Bronchial epithelial cell (primary cell): Measurements from ENCODE around the gene TRIP12. TPM values are rescaled to one million over a fixed set of nuclear protein-coding genes. Genes with fewer than 3 reads are reported as not detected.
A peak's percentile ranks its signal among the peaks of the same experiment; 100 is the strongest.
"Not testable (repeated sequence)": the region's sequence is repeated elsewhere in the genome, so short reads cannot be mapped to it uniquely, and the experiment has no call there.

Experiments used
- DNase-seq: peaks from one replicate; pipeline ENCODE4 v3.0.0-alpha.2; 2010; ENCODE audit warnings: low read depth
- FAIRE-seq: peaks from 2 replicates; lab custom pipeline; 2011; peaks lifted over from hg19 to GRCh38; lab: Jason Lieb, UNC
- H3K27me3 ChIP-seq: 2 replicates; pipeline ENCODE4 v1.5.1; 2011; ENCODE audit warnings: low read length; ENCODE audit not compliant: control insufficient read depth, insufficient read depth
- H3K36me3 ChIP-seq: 2 replicates; pipeline ENCODE4 v1.5.1; 2011; ENCODE audit warnings: low read length; ENCODE audit not compliant: control insufficient read depth, insufficient read depth
- H3K4me3 ChIP-seq: 2 replicates; pipeline ENCODE4 v1.5.1; 2011; ENCODE audit warnings: mild to moderate bottlenecking, low read depth, low read length, control low read depth
- total RNA-seq: library from RNA; depleted of rRNA; stranded (reverse); fragments of >200 nt; gene quantifications from 2 replicates; pipeline ENCODE4 v1.2.1, GENCODE V29; 2014
- TF ChIP-seq, protein P1 (sequence below): IDR thresholded peaks from 2 replicates; pipeline ENCODE4 v1.5.1; 2011; ENCODE audit warnings: mild to moderate bottlenecking, moderate library complexity, low read length, control low read depth, inconsistent platforms; ENCODE audit not compliant: insufficient read depth, severe bottlenecking

The TRIP12 gene
- 170 and 326 TPM in 2 replicates for total RNA-seq

DNA sequence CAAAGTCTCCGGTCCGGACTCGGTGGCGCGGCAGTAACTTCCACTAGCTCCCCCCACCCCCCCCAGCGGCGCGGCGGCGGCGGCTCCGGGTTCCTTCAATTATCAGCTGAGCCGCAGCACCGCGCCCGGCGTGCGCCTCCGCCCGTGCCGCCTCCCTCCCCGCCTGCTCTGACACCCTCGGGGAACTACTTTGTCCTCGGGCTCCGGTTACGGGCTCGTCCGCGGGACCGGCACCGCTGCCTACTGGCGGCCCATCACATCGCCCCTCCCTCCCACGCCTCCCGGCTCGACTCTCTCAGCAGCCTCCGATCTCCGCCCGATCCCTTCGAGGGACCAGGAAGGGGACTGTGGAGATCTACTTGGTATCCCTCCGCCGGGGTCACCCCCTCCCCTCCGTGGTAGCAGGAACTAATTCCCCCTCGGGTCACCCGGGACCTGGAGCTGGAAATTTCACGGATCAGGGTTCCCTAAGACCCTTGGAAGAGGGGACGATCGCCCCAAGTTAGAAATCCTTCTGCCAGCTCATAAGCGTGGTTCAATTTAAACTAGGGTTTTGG lies at the start of gene TRIP12:
Gene TRIP12 (minus strand): TSS at position 118 of the 557 bp plus-strand sequence. CDS start 41,930 bp downstream, outside the sequence.
- FAIRE-seq (no peak), DNase-seq (peak; percentile 80)
- Histone ChIP-seq H3K36me3 (no peaks in the 10 kb centered on the region), H3K27me3 (no peaks in the 10 kb centered on the region), H3K4me3 (peak within 1 kb of the TSS; percentile 94)
- TF ChIP-seq, protein P1, sequence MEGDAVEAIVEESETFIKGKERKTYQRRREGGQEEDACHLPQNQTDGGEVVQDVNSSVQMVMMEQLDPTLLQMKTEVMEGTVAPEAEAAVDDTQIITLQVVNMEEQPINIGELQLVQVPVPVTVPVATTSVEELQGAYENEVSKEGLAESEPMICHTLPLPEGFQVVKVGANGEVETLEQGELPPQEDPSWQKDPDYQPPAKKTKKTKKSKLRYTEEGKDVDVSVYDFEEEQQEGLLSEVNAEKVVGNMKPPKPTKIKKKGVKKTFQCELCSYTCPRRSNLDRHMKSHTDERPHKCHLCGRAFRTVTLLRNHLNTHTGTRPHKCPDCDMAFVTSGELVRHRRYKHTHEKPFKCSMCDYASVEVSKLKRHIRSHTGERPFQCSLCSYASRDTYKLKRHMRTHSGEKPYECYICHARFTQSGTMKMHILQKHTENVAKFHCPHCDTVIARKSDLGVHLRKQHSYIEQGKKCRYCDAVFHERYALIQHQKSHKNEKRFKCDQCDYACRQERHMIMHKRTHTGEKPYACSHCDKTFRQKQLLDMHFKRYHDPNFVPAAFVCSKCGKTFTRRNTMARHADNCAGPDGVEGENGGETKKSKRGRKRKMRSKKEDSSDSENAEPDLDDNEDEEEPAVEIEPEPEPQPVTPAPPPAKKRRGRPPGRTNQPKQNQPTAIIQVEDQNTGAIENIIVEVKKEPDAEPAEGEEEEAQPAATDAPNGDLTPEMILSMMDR: no peak

DNA sequence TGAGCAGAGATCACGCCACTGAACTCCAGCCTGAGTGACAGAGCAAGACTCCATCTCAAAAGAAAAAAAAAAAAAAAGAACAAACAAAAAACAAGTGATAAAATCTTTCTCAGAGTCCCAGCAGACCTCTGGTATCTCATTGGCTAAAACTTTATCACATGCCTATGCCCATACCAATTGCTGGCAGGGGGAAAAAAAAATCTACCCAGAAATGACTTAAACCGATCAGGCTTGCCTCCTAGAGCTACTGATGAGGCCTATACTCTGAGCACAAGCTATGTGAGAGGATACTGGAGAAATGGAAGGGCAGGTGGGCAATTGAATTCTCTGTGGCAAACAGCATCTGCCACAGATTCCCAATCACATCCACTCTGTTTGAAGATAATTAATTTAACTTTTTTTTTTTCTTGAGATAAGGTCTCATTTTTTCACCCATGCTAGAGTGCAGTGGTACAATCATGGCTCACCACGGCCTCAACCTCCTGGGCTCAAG lies 49.5 kb upstream of the TRIP12 start:
- Histone ChIP-seq H3K36me3 (no peaks in the 10 kb centered on the region), H3K27me3 (no peaks in the 10 kb centered on the region), H3K4me3 (no peak overlapping the region)
- DNase-seq: no peak
- TF ChIP-seq, protein P1: no peak
- FAIRE-seq: no peak

DNA sequence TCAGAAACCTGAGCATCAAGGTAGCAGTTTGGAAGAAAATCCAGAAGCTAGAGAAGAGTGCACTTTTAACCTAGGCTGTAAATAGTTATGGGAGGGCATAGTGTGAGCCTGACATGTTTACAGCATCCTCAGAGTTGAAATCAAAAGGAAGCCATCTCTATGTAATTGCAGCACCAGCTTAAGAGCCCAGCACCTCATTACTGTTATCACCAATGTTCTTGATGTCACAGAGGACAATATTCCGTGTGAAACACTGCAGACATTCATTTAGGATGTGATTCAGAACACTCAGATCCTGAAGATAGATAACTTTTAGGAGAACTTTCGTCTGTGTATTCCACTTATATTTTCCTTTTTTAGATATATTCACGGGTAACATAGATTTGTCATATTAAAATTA lies 48.6 kb upstream of the TRIP12 start:
- FAIRE-seq (no peak), DNase-seq (no peak)
- H3K27me3 ChIP-seq: no peaks in the 10 kb centered on the region
- no peak overlapping the region for H3K4me3 ChIP-seq
- no peaks in the 10 kb centered on the region for H3K36me3 ChIP-seq
- TF ChIP-seq, protein P1: no peak

DNA sequence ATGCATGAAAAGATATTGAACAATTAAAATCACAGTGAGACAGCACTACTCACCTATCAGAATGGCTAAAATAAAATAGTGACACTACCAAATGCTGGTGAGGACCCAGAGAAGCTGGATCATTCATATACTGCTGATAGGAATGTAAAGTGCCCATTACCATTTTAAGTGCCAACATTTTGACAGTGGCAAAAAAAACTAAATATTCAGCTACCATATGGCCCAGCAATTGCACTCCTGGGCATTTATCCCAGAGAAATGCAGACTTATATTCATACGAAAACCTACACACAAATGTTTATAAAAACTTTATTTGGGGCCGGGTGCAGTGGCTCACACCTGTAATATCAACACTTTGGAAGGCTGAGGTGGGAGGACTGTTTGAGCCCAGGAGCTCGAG lies 48.1 kb upstream of the TRIP12 start:
- no peak for DNase-seq
- Histone ChIP-seq H3K4me3 (no peak overlapping the region), H3K27me3 (no peaks in the 10 kb centered on the region), H3K36me3 (no peaks in the 10 kb centered on the region)
- TF ChIP-seq, protein P1: no peak
- FAIRE-seq: no peak

DNA sequence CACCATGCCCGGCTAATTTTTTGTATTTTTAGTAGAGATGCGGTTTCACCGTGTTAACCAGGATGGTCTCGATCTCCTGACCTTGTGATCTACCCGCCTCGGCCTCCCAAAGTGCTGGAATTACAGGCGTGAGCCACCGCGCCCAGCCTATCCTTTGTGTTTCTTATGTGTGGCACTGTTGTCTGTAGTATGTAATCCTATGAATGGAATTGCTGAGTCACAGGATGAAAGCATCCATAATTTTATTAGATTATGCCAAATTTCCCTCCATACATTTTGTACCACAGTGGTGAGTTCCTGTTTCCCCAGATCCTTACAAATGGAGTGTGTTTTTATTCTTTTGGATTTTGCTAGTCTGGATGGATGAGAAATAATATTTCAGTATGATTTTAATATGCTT lies 41.8 kb upstream of the TRIP12 start:
- DNase-seq, H3K27me3 ChIP-seq, FAIRE-seq, H3K4me3 ChIP-seq, H3K36me3 ChIP-seq: not testable (repeated sequence)

DNA sequence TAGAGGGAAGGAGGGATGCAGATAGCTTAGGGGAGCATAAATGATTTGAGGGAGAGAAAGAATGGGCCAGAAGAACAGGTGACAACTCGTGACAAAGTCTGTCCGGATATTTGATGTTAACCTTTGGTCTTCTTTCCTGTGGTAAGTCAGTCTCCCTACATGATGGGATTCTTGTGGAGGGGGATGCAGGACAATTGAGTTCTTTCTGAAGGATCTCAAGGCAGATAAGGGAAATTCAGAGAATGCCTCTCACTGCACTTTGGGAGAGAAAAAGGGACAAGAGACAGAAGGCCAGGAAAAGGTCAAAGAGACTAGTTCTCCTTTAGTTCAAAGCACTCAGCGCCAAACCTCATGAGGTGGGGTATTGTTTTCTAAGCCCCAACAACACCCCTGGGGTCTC lies 34.7 kb upstream of the TRIP12 start:
- Histone ChIP-seq H3K4me3 (no peak overlapping the region), H3K36me3 (no peaks in the 10 kb centered on the region), H3K27me3 (no peaks in the 10 kb centered on the region)
- TF ChIP-seq, protein P1: no peak
- FAIRE-seq (no peak), DNase-seq (no peak)
